Lung (tissue), 12 donors: ENCODE measurements around the gene MICU1. TPM values are rescaled to one million over a fixed set of nuclear protein-coding genes. Genes with fewer than 3 reads are reported as not detected.

ENCODE experiments used
- ATAC-seq: fragments of 200-7000 bp; cut with Tn5 transposase; one replicate; pipeline ENCODE4 v1.9.1; 2020; ENCODE audit warnings: moderate number of reproducible peaks; ENCODE audit not compliant: insufficient read depth, low FRiP score
- DNase-seq, 3 donors: peaks; one replicate each; pipeline ENCODE4 v3.0.0-alpha.2; 2013 to 2017
- H3K27ac ChIP-seq, 2 donors: one replicate each; pipeline ENCODE4 v1.5.1; 2013; ENCODE audit warnings: mild to moderate bottlenecking in 2 of 2, moderate library complexity in 2 of 2, control low read depth in 1 of 2, inconsistent platforms in 1 of 2, low read depth in 1 of 2, low read length in 1 of 2
- H3K27me3 ChIP-seq, 3 donors: one replicate each; pipeline ENCODE4 v1.5.1; 2013; ENCODE audit warnings: low read length in 2 of 3; ENCODE audit not compliant: control insufficient read depth in 3 of 3, insufficient read depth in 3 of 3
- H3K36me3 ChIP-seq, 4 donors: one replicate each; pipeline ENCODE4 v1.5.1; 2013; ENCODE audit warnings: low read length in 4 of 4, mild to moderate bottlenecking in 1 of 4, moderate library complexity in 1 of 4; ENCODE audit not compliant: control insufficient read depth in 4 of 4, insufficient read depth in 4 of 4
- H3K4me1 ChIP-seq, 5 donors: one replicate each; pipeline ENCODE4 v1.5.1; 2013; ENCODE audit warnings: low read length in 5 of 5, mild to moderate bottlenecking in 2 of 5, moderate library complexity in 1 of 5; ENCODE audit not compliant: control insufficient read depth in 5 of 5, insufficient read depth in 5 of 5
- H3K4me3 ChIP-seq: one replicate; pipeline ENCODE4 v1.5.1; 2013; ENCODE audit warnings: mild to moderate bottlenecking, control low read depth, moderate library complexity
- H3K9ac ChIP-seq, 2 donors: one replicate each; pipeline ENCODE4 v1.5.1; 2013; ENCODE audit warnings: low read length in 2 of 2, control low read depth in 1 of 2; ENCODE audit not compliant: insufficient read depth in 1 of 2
- H3K9me3 ChIP-seq, 4 donors: one replicate each; pipeline ENCODE4 v1.5.1; 2013; ENCODE audit warnings: low read length in 3 of 4, mild to moderate bottlenecking in 1 of 4, moderate library complexity in 1 of 4; ENCODE audit not compliant: control insufficient read depth in 4 of 4, insufficient read depth in 3 of 4
- CTCF ChIP-seq: IDR thresholded peaks from 2 replicates; pipeline ENCODE4 v1.5.1; 2012; ENCODE audit warnings: mild to moderate bottlenecking; ENCODE audit errors: control extremely low read depth, extremely low read depth
- WGBS, 2 donors: extraction: QIAGEN DNeasy Blood & Tissue Kit; methylation state at CpG; one replicate each; pipeline ENCODE4 v1.1.7; 2013; 5-methylcytosine and 5-hydroxymethylcytosine counted together
- polyA plus RNA-seq, 2 donors: library from polyadenylated mRNA; stranded (reverse); fragments of 200-250 nt; gene quantifications; one replicate each; pipeline ENCODE4 v1.2.1, GENCODE V29; 2013
- total RNA-seq, 2 donors: library from RNA; depleted of rRNA in 1 of 2; stranded (reverse); fragments of >200 nt in 1 of 2; gene quantifications; one replicate each; pipeline ENCODE4 v1.2.1, GENCODE V29; 2014 to 2021
- donor health status: control.
- donor health status: control.
- donor health status: Bipolar disorder and iron deficiency.
- donor health status: healthy.
- donor health status: DM: yes; HTN: yes; CAD: no.

MICU1 gene
- total and polyA plus RNA-seq, 4 donors = 41.9 to 86.4 (median 43.2) TPM

- no peak overlapping the region for H3K4me3 ChIP-seq
- WGBS, 2 donors = 84 to 95% methylated on average over 2 of the region's 2 CpGs
- no peak overlapping the region for H3K9ac ChIP-seq
- H3K9me3 ChIP-seq = no peaks in the 10 kb centered on the region
- H3K36me3 ChIP-seq = peaks cover 0 to 8% (median 4%) of the 10 kb centered on the region in 4 donors
- peaks cover 0 to 2% (median 0%) of the 10 kb centered on the region in 5 donors for H3K4me1 ChIP-seq
- H3K27me3 ChIP-seq = no peaks in the 10 kb centered on the region
- H3K27ac ChIP-seq = no peak overlapping the region
- no peak for TF ChIP-seq CTCF
- DNase-seq (no peak), ATAC-seq (no peak)
Measured at GRCh38 chr10:72379776-72380175, 246.1 kb downstream of the MICU1 start.

GRCh38 chr10:72379062-72379461, 246.8 kb downstream of the MICU1 start:
- Histone ChIP-seq H3K4me1 (peaks cover 0 to 2% (median 0%) of the 10 kb centered on the region in 5 donors), H3K27ac (no peak overlapping the region), H3K27me3 (no peaks in the 10 kb centered on the region), H3K36me3 (peaks cover 0 to 10% (median 4%) of the 10 kb centered on the region in 4 donors), H3K4me3 (no peak overlapping the region), H3K9me3 (no peaks in the 10 kb centered on the region), H3K9ac (no peak overlapping the region)
- ATAC-seq = no peak
- TF ChIP-seq CTCF = no peak
- no peak for DNase-seq
- WGBS, 2 donors = 95 to 96% methylated on average over 2 of the region's 2 CpGs

- H3K4me1 ChIP-seq = peaks cover 0 to 2% (median 0%) of the 10 kb centered on the region in 5 donors
- no peaks in the 10 kb centered on the region for H3K9me3 ChIP-seq
- DNase-seq = no peak
- no peak for ATAC-seq
- no peak overlapping the region for H3K4me3 ChIP-seq
- 73 to 76% methylated on average over 5 of the region's 5 CpGs for WGBS, 2 donors
- TF ChIP-seq CTCF = no peak
- no peak overlapping the region for H3K27ac ChIP-seq
- H3K36me3 ChIP-seq = peaks cover 0 to 13% (median 4%) of the 10 kb centered on the region in 4 donors
- H3K9ac ChIP-seq = no peak overlapping the region
- H3K27me3 ChIP-seq = no peaks in the 10 kb centered on the region
Measured at GRCh38 chr10:72375585-72375984, 250.3 kb downstream of the MICU1 start.

- H3K27me3 ChIP-seq = no peaks in the 10 kb centered on the region
- H3K36me3 ChIP-seq = peaks cover 0 to 13% (median 4%) of the 10 kb centered on the region in 4 donors
- DNase-seq = no peak
- 74 to 95% methylated on average over 3 of the region's 3 CpGs for WGBS, 2 donors
- TF ChIP-seq CTCF = no peak
- no peak overlapping the region for H3K27ac ChIP-seq
- no peak for ATAC-seq
- no peak overlapping the region for H3K9ac ChIP-seq
- no peak overlapping the region for H3K4me3 ChIP-seq
- peaks cover 0 to 2% (median 0%) of the 10 kb centered on the region in 5 donors for H3K4me1 ChIP-seq
- H3K9me3 ChIP-seq = no peaks in the 10 kb centered on the region
Measured at GRCh38 chr10:72375173-72375572, 250.7 kb downstream of the MICU1 start.
